Activated naive CD4-positive, alpha-beta T cell treated with anti-CD3 and anti-CD28 coated beads, Interleukin-2, amount 50 U/mL, for 72 hours (primary cell): ENCODE results near the gene MYZAP. TPM values are rescaled to one million over a fixed set of nuclear protein-coding genes. Genes with fewer than 3 reads are reported as not detected.
"Not testable (repeated sequence)": the region's sequence is repeated elsewhere in the genome, so short reads cannot be mapped to it uniquely, and the experiment has no call there.

Source experiments
- ATAC-seq, 2 donors: fragments of 150-1000 bp; cut with Tn5 transposase; 2 replicates each; pipeline ENCODE4 v1.10.0; 2021; ENCODE audit warnings: mild to moderate bottlenecking in 2 of 2, moderate library complexity in 2 of 2
- DNase-seq, 2 donors: peaks; one replicate each; pipeline ENCODE4 v3.0.0; 2021 to 2022; ENCODE audit warnings: low spot score in 2 of 2
- H3K27ac Mint-ChIP-seq, 2 donors: one replicate each; pipeline ENCODE4 v1.8.0; 2022; ENCODE audit warnings: mild to moderate bottlenecking in 2 of 2, mixed read lengths in 2 of 2
- H3K36me3 Mint-ChIP-seq, 2 donors: one replicate each; pipeline ENCODE4 v1.8.0; 2022; ENCODE audit warnings: mixed read lengths in 2 of 2
- H3K9me3 Mint-ChIP-seq, 2 donors: one replicate each; pipeline ENCODE4 v1.8.0; 2022; ENCODE audit warnings: mixed read lengths in 2 of 2
- total RNA-seq, 2 donors: library from RNA; stranded (reverse); gene quantifications; one replicate each; pipeline ENCODE4 v1.2.3, GENCODE V29; 2022

The MYZAP gene
- total RNA-seq, 2 donors from 2014 or later, result 0.20 TPM; not detected in 1

DNA sequence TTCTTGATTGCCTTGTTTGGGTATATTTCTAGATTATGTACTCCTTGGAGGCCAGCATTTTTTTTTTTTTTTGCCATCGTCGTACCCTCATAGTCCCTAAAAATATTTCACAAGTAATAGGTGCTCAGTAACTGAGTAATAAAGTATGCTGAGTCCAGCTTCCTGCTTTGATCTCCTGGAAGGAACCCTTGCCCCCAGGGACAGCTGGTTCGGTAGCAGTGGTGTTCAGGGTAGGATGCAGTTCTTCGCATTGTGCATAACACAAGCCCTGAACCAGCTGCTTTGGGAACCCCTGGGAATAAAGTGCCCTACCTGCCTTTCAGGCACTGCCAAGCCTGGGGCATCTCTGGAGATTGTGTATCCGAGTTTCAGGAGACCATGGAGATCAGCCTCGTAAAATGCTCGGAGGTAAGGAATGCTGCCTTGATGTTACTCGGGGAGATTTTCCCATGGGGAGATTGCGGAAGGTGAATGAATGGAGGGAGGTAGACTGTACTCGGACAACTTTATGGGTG lies 7.6 kb downstream of the MYZAP start:
- DNase-seq (no peak), ATAC-seq (no peak)
- no peak overlapping the region for H3K27ac Mint-ChIP-seq
- no peaks in the 10 kb centered on the region for H3K36me3 Mint-ChIP-seq
- no peaks in the 10 kb centered on the region for H3K9me3 Mint-ChIP-seq

DNA sequence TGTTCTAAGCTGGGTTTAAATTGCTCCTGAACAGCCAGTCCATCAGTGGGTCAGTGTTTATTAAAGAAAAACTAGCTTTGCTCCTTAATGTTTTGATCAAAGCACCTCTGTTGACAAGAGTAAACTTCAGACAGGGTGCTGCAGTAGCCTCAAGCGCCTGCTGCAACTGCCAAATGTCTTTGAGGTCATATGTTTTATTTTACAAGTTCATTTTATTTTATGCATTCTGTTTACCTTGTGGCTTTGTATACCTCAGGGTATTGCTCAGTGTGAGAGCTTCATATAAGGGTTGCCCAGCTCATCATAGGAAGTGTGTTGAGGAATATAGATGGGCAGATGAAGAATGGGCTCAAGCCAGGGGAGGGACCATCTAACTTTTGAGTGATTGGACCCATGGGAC lies 8.5 kb downstream of the MYZAP start:
- H3K9me3 Mint-ChIP-seq, result no peaks in the 10 kb centered on the region
- DNase-seq (no peak), ATAC-seq (no peak)
- no peaks in the 10 kb centered on the region for H3K36me3 Mint-ChIP-seq
- no peak overlapping the region for H3K27ac Mint-ChIP-seq

DNA sequence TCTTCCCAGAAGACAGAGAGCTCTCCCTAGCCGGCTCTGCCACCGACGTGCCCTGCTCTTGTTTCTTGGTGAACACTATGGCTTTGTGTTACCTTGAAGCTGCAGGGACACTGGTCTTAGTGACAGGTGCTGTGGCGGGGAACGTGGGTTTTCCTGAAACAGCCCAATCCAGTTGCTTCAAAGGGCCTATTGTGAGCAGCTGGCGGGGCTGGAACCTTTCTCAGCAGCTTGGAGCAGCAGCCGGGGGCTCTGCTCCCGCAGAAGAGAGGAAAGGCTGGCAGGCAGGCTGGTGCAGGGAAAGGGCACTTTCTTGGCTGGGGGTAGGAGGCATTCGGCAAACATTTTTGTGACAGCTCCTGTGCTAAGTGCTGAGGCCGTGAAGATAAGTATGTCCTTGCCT lies 12.8 kb downstream of the MYZAP start:
- ATAC-seq (no peak), DNase-seq (no peak)
- no peak overlapping the region for H3K27ac Mint-ChIP-seq
- H3K9me3 Mint-ChIP-seq, result no peaks in the 10 kb centered on the region
- no peaks in the 10 kb centered on the region for H3K36me3 Mint-ChIP-seq

DNA sequence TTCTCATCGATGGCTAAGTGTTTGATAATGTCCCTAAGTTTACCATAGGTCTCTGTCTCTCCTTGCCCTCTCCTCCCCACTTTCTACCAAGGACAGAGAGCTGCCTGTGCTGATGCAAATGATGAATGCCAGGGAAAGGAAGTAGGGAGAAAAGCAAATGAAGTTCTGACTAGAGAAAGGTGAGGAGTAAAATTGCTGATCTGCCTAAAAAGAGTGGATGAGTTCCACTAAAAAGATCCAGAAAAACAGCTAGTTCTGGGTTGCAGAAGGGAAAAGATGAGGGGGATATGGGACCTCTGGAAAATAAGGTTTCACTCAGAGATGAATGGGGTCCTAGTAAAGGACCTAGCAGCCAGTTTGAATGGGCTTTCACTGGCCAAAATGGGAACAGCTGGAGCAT lies 13.8 kb downstream of the MYZAP start:
- DNase-seq (no peak), ATAC-seq (no peak)
- Mint-ChIP-seq H3K27ac (no peak overlapping the region), H3K36me3 (no peaks in the 10 kb centered on the region), H3K9me3 (no peaks in the 10 kb centered on the region)

DNA sequence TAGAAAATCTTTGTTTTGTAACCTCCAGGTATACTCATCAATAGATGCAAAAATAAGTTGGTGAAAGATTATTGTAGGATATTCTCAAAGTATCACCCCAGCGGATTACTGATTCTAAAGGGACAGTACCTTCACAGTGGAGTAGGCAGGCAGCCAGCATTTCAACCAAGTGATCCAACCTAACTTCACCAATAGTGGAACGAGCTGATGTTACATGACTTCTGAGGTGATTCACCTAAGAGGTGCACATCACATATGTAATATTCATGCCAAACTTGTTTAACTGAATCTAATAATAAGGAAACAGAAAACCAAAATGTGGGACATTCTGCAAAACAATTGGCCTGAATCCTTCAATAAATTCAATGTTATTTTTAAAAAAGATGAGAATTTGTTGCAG lies 14.3 kb downstream of the MYZAP start:
- Mint-ChIP-seq H3K36me3 (no peaks in the 10 kb centered on the region), H3K27ac (no peak overlapping the region), H3K9me3 (no peaks in the 10 kb centered on the region)
- no peak for DNase-seq
- no peak for ATAC-seq

DNA sequence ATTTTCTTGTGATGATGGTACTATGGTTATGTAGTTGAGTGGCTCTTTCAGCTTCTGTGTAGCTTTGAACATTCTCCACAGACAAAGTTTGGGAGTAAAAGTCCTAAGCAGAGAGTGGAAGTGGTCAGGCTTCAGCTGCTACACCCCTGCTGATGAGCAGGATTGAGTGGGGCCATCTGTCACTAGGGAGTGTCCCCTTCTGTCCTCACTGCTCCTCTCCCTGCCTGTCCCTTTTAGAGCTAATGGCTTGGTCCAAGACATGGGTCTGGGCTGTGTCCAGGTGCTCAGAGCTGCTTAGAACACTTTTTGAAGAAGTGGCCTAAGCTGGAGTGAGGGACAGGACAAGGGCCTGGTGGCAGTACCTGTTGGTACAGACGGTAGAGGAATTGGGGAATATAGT lies 15.1 kb downstream of the MYZAP start:
- no peaks in the 10 kb centered on the region for H3K36me3 Mint-ChIP-seq
- no peaks in the 10 kb centered on the region for H3K9me3 Mint-ChIP-seq
- DNase-seq, result no peak
- no peak overlapping the region for H3K27ac Mint-ChIP-seq
- ATAC-seq, result no peak

DNA sequence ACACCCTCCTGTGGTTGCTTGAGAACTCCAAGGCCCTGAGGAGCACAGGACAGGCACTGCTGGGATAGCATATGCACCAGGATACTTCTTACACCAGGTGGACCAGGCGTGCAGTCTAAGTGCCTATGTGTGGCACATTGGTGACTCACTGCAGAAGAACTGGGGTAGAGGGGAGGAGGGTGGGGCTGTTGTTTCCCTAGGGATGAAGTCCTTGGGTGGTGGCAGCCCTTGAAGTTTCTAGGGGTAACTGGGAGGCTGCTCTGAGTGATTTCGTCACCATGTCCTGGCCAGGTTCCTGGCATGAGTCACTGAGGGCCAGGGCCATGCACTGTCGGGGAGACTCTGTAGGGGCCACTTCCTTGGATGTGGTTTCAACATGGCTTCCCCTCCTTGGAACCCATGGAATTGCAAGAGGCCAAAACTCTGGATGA lies 15.9 kb downstream of the MYZAP start:
- no peak for DNase-seq
- H3K9me3 Mint-ChIP-seq, result no peaks in the 10 kb centered on the region
- no peaks in the 10 kb centered on the region for H3K36me3 Mint-ChIP-seq
- no peak for ATAC-seq
- H3K27ac Mint-ChIP-seq, result no peak overlapping the region

DNA sequence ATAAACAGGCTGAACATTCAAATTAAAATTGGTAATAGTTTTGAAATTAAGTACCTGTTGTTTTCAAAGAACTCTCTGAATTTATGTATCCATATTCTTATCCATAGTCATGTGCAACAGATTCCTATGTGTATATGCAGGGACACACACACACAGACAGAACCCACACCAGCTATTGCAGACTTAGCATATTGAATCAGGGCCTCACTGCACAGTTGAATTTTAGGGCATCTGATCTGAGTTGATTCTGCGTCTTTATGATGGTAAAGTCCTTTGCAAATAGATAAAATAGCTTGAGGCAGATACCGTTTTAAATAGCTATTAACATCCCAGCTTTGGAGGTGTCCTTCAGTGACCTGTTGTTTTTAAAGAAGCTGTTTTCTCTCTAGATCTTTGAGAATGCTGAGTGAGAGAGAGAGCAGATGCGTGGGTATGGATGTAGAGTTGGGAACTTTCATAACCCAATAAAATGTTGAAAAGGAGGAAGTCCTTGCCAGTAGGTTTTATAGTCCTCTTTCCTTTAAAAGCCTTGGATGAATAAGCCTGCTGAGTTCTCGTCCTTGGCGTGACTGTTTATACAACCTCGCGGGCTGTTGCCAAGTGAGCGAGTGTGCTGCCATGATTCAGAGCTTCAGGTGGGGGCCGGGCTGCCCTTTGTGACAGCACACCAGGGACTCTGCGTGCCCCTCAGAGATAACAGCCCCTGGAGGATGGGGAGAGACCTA lies 18.3 kb downstream of the MYZAP start:
- no peaks in the 10 kb centered on the region for H3K36me3 Mint-ChIP-seq
- DNase-seq (no peak), ATAC-seq (no peak)
- H3K9me3 Mint-ChIP-seq, result no peaks in the 10 kb centered on the region
- no peak overlapping the region for H3K27ac Mint-ChIP-seq

DNA sequence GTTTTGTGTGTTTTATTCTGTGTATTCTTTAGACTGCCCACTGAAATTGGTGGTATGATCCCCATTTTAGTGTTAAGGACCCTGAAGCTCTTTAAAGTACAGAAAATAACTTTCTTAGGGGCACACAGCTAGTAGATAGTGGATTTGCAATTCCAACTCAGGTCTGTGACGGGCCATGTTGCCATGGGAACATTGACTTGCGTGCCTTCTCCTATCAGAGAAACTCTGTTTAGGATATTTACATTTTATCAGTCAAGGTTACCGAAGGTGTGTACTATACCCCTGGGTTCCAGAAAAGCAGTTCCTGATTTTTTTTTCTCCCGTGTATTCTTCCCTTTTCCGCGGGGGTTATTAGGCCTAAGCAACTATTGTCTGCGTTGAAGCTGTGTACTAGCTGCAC lies 19.4 kb downstream of the MYZAP start:
- DNase-seq (no peak), ATAC-seq (no peak)
- Mint-ChIP-seq H3K27ac (no peak overlapping the region), H3K9me3 (no peaks in the 10 kb centered on the region), H3K36me3 (no peaks in the 10 kb centered on the region)

DNA sequence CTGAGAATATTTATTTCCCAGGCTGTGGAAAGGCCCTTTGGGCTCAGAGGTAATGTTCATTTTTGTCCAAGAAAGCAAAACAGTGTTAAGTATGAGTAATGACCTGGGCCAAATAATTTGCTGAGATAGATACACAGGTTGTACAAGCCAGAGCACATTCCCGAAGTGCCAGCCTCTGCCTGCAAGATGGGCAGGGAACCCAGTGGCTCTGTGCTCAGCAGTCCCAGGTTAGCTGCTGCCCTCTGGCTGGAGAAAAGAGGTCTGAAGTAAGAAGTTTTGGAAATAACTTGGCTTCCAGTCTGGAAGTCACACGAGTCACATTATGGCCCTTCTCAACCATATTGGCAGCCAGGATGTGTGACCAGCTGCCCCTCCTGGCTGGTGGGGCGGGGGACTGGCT lies 20.2 kb downstream of the MYZAP start:
- Mint-ChIP-seq H3K27ac (no peak overlapping the region), H3K9me3 (no peaks in the 10 kb centered on the region), H3K36me3 (no peaks in the 10 kb centered on the region)
- no peak for DNase-seq
- no peak for ATAC-seq

DNA sequence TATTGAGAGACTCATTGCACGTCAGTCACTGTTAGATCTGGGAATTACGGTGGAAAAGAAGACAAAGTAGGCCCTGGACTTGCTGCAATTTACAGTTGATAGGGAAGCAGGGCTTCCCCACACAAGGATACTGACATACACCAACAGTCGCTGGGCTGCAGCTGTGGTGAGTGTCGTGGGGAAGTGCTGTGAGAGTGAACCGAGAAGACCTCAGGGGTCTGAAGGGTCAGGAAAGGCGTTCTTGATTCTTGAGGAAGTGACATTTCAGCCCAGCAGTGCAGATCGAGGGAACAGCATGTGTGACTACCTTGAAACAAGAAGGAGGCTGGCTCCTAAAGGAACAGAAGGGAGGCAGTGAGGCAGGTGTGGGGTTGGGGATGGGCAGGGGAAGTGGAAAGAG lies 22.5 kb downstream of the MYZAP start:
- ATAC-seq (no peak), DNase-seq (no peak)
- Mint-ChIP-seq H3K9me3 (no peaks in the 10 kb centered on the region), H3K36me3 (no peaks in the 10 kb centered on the region), H3K27ac (peak overlapping the region in 1 of 2 donors; percentile 18)

DNA sequence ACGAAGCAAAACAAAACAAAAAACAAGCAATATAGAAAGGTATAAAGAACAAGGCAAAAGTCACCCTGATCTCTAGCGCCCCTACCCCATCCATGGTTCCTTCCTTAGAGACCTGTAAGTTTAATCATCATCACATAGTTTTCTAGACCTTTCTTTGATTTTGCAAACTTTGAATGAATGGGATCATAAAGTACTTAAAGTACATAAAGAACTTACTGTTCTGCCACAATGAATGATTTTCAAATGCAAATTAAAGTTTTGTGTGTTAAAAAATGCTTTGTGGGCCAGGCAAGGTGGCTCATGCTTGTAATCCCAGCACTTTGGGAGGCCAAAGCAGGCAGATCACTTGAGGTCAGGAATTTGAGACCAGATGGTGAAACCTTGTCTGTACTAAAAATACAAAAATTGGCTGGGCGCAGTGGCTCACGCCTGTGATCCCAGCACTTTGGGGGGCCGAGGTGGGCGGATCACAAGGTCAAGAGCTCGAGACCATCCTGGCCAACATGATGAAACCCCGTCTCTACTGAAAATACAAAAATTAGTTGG lies 24.3 kb downstream of the MYZAP start:
- not testable (repeated sequence) for H3K36me3 Mint-ChIP-seq, H3K27ac Mint-ChIP-seq, DNase-seq, H3K9me3 Mint-ChIP-seq, ATAC-seq

DNA sequence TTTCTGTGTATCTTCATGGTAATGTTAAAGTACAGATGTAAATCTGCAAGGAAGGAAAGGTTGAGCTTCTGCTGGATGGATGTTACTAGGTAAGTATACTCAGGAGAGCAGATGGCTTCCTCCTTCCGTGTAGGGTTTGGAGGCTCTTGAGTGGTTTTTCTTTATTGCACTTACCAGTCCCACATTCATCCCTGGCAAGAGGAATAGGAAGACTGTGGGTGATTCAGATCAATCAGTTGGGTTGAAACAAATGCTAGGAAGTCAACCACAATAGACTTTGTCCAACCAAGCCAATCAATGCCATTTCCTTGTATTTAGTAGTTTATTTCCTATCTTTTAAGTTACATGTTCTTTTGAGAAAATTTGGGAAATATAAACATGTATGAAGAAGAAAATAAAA lies 26.6 kb downstream of the MYZAP start:
- ATAC-seq, result no peak
- Mint-ChIP-seq H3K36me3 (no peaks in the 10 kb centered on the region), H3K9me3 (no peaks in the 10 kb centered on the region), H3K27ac (no peak overlapping the region)
- DNase-seq, result no peak

DNA sequence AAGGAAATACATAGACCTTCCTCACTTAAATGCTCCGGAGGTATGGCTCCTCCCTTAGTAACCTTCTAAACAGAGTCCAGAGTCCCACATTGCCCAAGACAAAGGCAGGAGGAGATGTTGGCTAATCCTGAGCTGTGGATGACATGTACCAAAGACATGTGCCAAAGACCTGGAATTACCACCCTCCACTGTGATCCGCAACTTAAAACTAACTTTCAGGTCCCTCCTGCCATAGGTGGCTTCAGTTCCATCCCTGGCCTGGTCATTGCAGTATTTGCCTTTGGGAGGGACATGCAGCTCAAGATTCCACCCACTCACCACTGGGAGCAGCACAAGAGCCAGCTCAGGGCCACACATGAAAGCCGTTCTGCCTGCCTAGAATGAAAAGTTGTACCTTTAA lies 28.0 kb downstream of the MYZAP start:
- no peak overlapping the region for H3K27ac Mint-ChIP-seq
- ATAC-seq, result no peak
- H3K9me3 Mint-ChIP-seq, result no peaks in the 10 kb centered on the region
- H3K36me3 Mint-ChIP-seq, result no peaks in the 10 kb centered on the region
- DNase-seq, result no peak

DNA sequence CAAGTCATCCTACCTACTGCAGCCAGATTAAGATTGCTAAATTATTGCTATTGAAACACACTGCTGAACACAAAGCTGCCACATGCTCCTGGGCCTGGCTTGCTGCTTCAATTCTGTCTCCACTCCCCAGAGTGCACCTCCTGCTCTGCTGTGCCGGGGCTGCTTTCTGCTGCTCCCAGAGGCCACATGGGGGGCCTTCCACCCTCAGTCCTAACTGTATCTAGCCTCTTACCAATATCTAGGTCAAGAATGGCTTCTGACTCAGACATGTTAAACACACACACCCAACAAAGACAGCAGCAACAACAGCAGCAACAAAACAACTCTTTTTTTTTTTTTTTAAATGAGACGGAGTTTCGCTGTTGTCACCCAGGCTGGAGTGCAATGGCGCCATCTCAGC lies 33.0 kb downstream of the MYZAP start:
- no peaks in the 10 kb centered on the region for H3K9me3 Mint-ChIP-seq
- H3K36me3 Mint-ChIP-seq, result no peaks in the 10 kb centered on the region
- DNase-seq (no peak), ATAC-seq (no peak)
- no peak overlapping the region for H3K27ac Mint-ChIP-seq

DNA sequence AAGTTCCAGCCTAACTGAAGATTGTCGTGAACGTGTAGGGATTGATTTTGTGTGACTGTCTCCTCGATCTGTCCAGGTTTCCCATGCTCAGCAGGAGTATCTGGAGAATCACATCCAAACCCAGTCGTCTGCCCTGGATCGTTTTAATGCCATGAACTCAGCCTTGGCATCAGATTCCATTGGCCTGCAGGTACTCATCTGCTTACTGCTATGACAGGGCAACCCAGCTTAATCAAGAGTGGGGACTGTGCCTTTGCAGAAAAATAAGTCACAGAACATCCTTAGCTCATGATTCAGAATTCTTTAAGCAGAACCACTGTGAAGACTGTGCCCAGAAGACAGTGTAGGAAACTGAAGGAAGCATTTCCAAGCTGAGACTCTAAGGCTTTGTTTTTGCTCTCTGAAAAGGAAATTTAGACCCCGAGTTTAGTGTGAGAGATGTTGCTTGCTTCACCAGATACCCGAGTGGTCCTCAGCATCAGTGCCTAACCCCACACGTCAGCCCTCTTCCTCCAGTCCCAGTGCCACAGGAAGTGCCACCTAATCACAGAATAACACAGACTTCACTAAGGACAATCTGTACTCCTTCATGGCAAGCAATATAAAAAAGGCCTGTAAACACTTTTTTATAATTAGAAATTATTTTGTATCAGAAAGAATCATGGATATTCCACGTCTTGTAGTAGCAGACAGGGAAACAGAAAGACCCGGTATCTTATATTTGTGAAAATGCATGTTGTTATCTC lies 34.2 kb downstream of the MYZAP start:
- ATAC-seq, result no peak
- no peak for DNase-seq
- Mint-ChIP-seq H3K36me3 (no peaks in the 10 kb centered on the region), H3K27ac (no peak overlapping the region), H3K9me3 (no peaks in the 10 kb centered on the region)

DNA sequence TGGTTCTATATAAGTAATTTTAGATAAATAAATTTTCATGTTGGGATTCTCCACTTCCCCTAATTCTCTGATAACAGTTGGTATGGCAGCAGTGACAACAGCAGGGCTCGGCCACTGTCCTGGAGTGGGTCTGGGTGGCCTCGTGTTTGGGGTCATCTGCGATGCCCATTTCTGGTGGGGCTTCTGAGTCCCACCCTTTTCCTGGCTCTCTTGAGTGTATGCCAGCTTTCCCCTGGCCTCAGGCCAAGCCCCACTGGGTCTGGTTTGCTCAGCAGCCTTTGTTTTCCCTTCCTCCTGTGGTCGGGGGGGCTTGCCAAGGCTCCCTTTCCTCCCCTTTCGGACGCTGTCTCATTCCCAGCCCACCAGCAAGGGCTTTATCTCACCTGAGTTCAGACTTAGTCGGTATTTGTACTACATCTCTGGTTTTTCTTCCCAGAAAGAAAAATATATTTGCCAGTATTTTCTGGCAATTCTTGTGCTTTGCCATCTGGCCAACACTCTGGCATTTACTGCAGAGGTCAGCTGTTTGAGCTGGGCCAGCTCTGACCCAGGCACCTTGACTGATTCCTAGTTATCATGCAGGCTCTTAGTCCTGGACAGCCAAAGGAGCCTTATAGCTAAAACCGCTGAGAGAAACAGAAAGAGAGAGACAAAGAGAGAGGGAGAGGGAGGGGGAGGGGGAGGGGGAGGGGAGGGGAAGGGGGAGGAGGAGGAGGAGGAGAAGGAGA lies 35.2 kb downstream of the MYZAP start:
- DNase-seq (no peak), ATAC-seq (no peak)
- no peaks in the 10 kb centered on the region for H3K9me3 Mint-ChIP-seq
- no peaks in the 10 kb centered on the region for H3K36me3 Mint-ChIP-seq
- H3K27ac Mint-ChIP-seq, result no peak overlapping the region
